Panc1 (cell line): ENCODE results near the gene SWAP70. TPM values are rescaled to one million over a fixed set of nuclear protein-coding genes. Genes with fewer than 3 reads are reported as not detected.
A peak's percentile ranks its signal among the peaks of the same experiment; 100 is the strongest.

Source experiments
- ATAC-seq: fragments of 200-7000 bp; cut with Tn5 transposase; 2 replicates; pipeline ENCODE4 v1.9.1; 2020; ENCODE audit warnings: mild to moderate bottlenecking, moderate library complexity
- BruUV-seq: library from RNA; stranded (reverse); fragments of 400-500 nt; replicated peaks from 2 replicates; lab custom pipeline; 2021; lab: Mats Ljungman, UMichigan
- CTCF ChIA-PET: fragments of 300-600 bp; sonication (Branson Sonifier 250); formaldehyde crosslinking; loops from one replicate; lab custom pipeline; 2022; ENCODE audit warnings: antibody characterized with exemption; lab: Charles Lee
- POLR2A ChIA-PET: fragments of 300-600 bp; sonication (Branson Sonifier 250); formaldehyde crosslinking; loops from one replicate; lab custom pipeline; 2022; ENCODE audit warnings: antibody characterized with exemption; lab: Charles Lee
- DNase-seq: peaks from one replicate; pipeline ENCODE4 v3.0.0-alpha.2; 2010; ENCODE audit warnings: low read depth, low spot score
- H3K27ac ChIP-seq: 2 replicates; pipeline ENCODE4 v1.5.1; 2011; ENCODE audit warnings: mild to moderate bottlenecking, low read length, inconsistent platforms
- H3K27me3 ChIP-seq: fragments of 200-500 bp; sonication (Bioruptor generic); 2 replicates; pipeline ENCODE4 v1.6.0; 2014; ENCODE audit warnings: low read length, inconsistent platforms; ENCODE audit not compliant: control insufficient read depth, insufficient read depth
- H3K36me3 ChIP-seq: fragments of 200-500 bp; sonication (Bioruptor generic); 2 replicates; pipeline ENCODE4 v1.5.1; 2014; ENCODE audit warnings: inconsistent platforms, mild to moderate bottlenecking, low read length, moderate library complexity; ENCODE audit not compliant: control insufficient read depth, insufficient read depth
- H3K4me1 ChIP-seq: 2 replicates; pipeline ENCODE4 v1.5.1; 2011; ENCODE audit warnings: inconsistent platforms, mild to moderate bottlenecking, low read length, moderate library complexity; ENCODE audit not compliant: control insufficient read depth, insufficient read depth
- H3K4me3 ChIP-seq, 2 experiments: 2 replicates each; pipeline ENCODE4 v1.5.1; 2011 to 2012; ENCODE audit warnings: low read depth in 2 of 2, low read length in 2 of 2, mild to moderate bottlenecking in 2 of 2, inconsistent platforms in 1 of 2, moderate library complexity in 1 of 2
- H3K9me3 ChIP-seq: fragments of 200-500 bp; sonication (Bioruptor generic); 2 replicates; pipeline ENCODE4 v1.5.1; 2014; ENCODE audit warnings: low read depth, mild to moderate bottlenecking, inconsistent platforms, low read length, moderate library complexity; ENCODE audit not compliant: control insufficient read depth, insufficient read depth
- POLR2AphosphoS5 ChIP-seq: IDR thresholded peaks from 2 replicates; pipeline ENCODE4 v1.6.1; 2012; ENCODE audit warnings: mild to moderate bottlenecking, low read depth, low read length, moderate library complexity
- SIN3A ChIP-seq: IDR thresholded peaks from 2 replicates; pipeline ENCODE4 v1.6.1; 2012; ENCODE audit warnings: low read depth, mild to moderate bottlenecking, low read length, moderate library complexity, borderline replicate concordance; ENCODE audit not compliant: insufficient read depth
- TCF7L2 ChIP-seq: IDR thresholded peaks from 2 replicates; pipeline ENCODE4 v1.6.1; 2011; ENCODE audit warnings: mild to moderate bottlenecking, low read depth, low read length, inconsistent platforms
- in situ Hi-C: cut with HindIII; loops from 2 replicates; pipeline ENCODE4 v1.10.0; 2016; ENCODE audit warnings: low sequenced_read_pairs, low pct_unique_long_range_greater_than_20kb
- intact Hi-C: fragments of 100-400 bp; cut with micrococcal nuclease; formaldehyde crosslinking; loops from one replicate; pipeline ENCODE4 v1.10.0; 2022; ENCODE audit not compliant: unreplicated experiment
- total RNA-seq: library from RNA; stranded (reverse); gene quantifications from one replicate; pipeline ENCODE4 v1.2.1, GENCODE V29; 2021; ENCODE audit not compliant: unreplicated experiment
- TF ChIP-seq, protein P1 (sequence below), 2 experiments: IDR thresholded peaks; 2 replicates each; pipeline ENCODE4 v1.6.1; 2011 to 2012; ENCODE audit warnings: low read depth in 2 of 2, control low read depth in 1 of 2, low read length in 1 of 2, mild to moderate bottlenecking in 1 of 2, moderate library complexity in 1 of 2; ENCODE audit not compliant: insufficient read depth in 1 of 2
- TF ChIP-seq, protein P2 (sequence below): fragments of 450-650 bp; IDR thresholded peaks from 2 replicates; pipeline ENCODE4 v1.5.1; 2017; ENCODE audit warnings: mild to moderate bottlenecking

SWAP70 gene
- total RNA-seq, 1 experiment from 2014 or later = 96.0 TPM

DNA sequence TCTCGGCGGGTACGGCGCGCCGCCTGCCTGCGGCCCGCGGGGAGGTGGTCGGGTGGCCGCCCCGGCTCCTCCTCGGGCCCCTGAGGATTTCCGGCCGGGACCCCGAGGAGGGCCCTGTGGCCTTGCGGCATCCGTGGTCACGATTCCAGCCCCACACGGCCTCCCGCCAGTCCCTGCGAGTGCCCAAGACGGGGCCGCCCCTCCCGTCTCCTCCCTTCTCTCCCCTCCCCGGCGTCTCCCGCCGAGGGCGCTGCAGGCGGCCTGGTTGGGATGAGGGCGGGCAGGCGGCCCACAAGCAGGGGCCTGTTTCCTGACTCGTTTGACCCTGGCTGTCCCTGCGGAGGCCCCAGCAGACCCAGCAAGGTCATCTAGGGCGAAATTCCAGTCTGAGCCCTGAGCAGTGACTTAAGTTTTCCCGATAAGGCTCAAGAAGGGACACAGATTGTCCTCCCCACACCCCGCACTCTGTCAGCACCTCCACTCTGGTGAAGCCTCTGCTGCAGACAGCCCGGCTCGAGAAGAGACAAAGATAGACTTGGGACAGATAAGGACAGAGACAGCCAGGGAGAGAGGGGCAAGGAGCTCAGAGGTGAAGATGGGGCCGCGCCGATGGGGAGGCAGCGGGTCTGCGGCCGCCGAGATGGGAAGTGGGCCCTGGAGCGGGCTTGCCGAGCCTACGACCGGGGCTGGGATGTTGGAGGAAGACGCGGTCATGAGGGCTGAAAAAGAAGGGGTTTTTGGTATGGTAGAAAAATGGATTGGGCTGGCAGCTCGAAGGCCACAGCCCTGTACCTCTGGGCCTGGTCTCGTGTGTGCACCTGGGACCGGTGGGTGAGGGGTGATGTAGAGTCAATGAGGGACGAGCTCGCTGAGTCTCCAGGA lies 95.0 kb downstream of the SWAP70 start:
- H3K9me3 ChIP-seq = no peaks in the 10 kb centered on the region
- TF ChIP-seq POLR2AphosphoS5 = no peak
- TF ChIP-seq SIN3A = peak; percentile 84; the same call in 1 of the 2 replicates
- TF ChIP-seq, protein P1, sequence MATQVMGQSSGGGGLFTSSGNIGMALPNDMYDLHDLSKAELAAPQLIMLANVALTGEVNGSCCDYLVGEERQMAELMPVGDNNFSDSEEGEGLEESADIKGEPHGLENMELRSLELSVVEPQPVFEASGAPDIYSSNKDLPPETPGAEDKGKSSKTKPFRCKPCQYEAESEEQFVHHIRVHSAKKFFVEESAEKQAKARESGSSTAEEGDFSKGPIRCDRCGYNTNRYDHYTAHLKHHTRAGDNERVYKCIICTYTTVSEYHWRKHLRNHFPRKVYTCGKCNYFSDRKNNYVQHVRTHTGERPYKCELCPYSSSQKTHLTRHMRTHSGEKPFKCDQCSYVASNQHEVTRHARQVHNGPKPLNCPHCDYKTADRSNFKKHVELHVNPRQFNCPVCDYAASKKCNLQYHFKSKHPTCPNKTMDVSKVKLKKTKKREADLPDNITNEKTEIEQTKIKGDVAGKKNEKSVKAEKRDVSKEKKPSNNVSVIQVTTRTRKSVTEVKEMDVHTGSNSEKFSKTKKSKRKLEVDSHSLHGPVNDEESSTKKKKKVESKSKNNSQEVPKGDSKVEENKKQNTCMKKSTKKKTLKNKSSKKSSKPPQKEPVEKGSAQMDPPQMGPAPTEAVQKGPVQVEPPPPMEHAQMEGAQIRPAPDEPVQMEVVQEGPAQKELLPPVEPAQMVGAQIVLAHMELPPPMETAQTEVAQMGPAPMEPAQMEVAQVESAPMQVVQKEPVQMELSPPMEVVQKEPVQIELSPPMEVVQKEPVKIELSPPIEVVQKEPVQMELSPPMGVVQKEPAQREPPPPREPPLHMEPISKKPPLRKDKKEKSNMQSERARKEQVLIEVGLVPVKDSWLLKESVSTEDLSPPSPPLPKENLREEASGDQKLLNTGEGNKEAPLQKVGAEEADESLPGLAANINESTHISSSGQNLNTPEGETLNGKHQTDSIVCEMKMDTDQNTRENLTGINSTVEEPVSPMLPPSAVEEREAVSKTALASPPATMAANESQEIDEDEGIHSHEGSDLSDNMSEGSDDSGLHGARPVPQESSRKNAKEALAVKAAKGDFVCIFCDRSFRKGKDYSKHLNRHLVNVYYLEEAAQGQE (IDR thresholded peaks at IDR 0.05; ENCODE audit: insufficient read depth in 1 of 2, low read depth in 2 of 2, low read length in 1 of 2) = no peak; a peak in 1 of 4 replicates
- H3K27ac ChIP-seq = peak overlapping the region; percentile 100
- H3K4me3 ChIP-seq = peak overlapping the region; percentile 51 to 81
- in situ Hi-C loops (no loop called here), intact Hi-C loops (loop anchor here (2.0 to 10.0 kb wide), 8 partner anchors 103 to 978 kb away; partner anchors contain the start of gene ADM)
- TSS peak; percentile 65 for BruUV-seq
- no peaks in the 10 kb centered on the region for H3K27me3 ChIP-seq
- ChIA-PET CTCF (interaction anchor here (0.5 to 2.6 kb wide), 13 partner anchors 10 to 608 kb away, joined by 3 to 19 read pairs (median 4); partner anchors contain the start of gene SWAP70), POLR2A (interaction anchor here (0.6 to 1.4 kb wide), 7 partner anchors 50 to 562 kb away, joined by 3 to 8 read pairs (median 5); no protein-coding TSS in a partner anchor)
- peaks cover 76% of the 10 kb centered on the region for H3K4me1 ChIP-seq
- no peaks in the 10 kb centered on the region for H3K36me3 ChIP-seq
- DNase-seq (peak; percentile 67), ATAC-seq (peak; percentile 69)

DNA sequence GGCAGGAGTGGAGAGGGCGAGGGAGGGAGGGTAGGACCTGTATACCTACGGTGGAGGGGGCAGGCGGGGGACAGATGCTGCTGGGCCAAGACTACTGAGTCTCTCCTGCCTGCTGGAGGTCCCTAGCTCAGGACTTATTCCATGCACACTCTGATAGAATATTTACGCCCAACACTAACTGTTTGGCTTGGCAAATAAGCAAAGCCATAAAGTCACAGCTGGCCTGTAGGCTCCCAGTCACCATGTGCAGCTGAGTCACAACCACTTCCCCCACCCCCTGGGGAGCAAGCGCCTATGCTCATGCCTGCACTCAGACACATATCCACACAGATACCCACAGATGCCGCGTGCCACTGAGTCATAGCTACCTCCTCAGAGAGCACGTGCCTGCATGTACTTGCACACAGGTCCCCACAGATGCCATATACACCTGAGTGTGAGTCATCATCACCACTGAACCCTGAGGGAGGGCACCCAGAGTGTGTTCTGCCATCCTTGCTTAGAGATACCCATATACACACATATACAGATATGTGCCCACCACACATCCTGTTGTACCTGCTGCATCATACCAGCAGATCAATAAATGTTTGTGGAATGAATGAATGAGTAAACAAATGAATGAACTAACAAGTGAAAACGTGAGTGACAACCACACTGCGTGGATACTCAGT lies 95.8 kb downstream of the SWAP70 start:
- TF ChIP-seq TCF7L2 (peak; percentile 81), POLR2AphosphoS5 (peak; percentile 97), SIN3A (peak; percentile 84; the same call in 1 of the 2 replicates)
- TF ChIP-seq, protein P2, sequence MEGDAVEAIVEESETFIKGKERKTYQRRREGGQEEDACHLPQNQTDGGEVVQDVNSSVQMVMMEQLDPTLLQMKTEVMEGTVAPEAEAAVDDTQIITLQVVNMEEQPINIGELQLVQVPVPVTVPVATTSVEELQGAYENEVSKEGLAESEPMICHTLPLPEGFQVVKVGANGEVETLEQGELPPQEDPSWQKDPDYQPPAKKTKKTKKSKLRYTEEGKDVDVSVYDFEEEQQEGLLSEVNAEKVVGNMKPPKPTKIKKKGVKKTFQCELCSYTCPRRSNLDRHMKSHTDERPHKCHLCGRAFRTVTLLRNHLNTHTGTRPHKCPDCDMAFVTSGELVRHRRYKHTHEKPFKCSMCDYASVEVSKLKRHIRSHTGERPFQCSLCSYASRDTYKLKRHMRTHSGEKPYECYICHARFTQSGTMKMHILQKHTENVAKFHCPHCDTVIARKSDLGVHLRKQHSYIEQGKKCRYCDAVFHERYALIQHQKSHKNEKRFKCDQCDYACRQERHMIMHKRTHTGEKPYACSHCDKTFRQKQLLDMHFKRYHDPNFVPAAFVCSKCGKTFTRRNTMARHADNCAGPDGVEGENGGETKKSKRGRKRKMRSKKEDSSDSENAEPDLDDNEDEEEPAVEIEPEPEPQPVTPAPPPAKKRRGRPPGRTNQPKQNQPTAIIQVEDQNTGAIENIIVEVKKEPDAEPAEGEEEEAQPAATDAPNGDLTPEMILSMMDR = no peak
- TF ChIP-seq, protein P1 (IDR thresholded peaks at IDR 0.05; ENCODE audit: insufficient read depth in 1 of 2, low read depth in 2 of 2, low read length in 1 of 2) = peak in 1 of 2 experiments; percentile 74; a peak in 1 of 4 replicates
- in situ Hi-C loops = no loop called here
- BruUV-seq = TSS peak; percentile 35
- ChIA-PET CTCF (interaction anchor here (0.5 to 2.6 kb wide), 14 partner anchors 11 to 607 kb away, joined by 3 to 19 read pairs (median 4); partner anchors contain the start of gene SWAP70), POLR2A (interaction anchor here (0.5 to 1.4 kb wide), 8 partner anchors 50 to 562 kb away, joined by 3 to 8 read pairs (median 5); no protein-coding TSS in a partner anchor)
- Histone ChIP-seq H3K4me3 (peak overlapping the region; percentile 51 to 81), H3K27me3 (no peaks in the 10 kb centered on the region), H3K9me3 (no peaks in the 10 kb centered on the region), H3K27ac (peak overlapping the region; percentile 100), H3K36me3 (no peaks in the 10 kb centered on the region), H3K4me1 (peaks cover 69% of the 10 kb centered on the region)
- ATAC-seq (peak; percentile 87), DNase-seq (peak; percentile 100)
- intact Hi-C loops = loop anchor here (2.0 to 10.0 kb wide), 8 partner anchors 103 to 978 kb away; partner anchors contain the start of gene ADM
